ENCODE data around the gene SRP9. TPM values are rescaled to one million over a fixed set of nuclear protein-coding genes. Genes with fewer than 3 reads are reported as not detected.

Gene SRP9
- 213 TPM for polyA plus RNA-seq (2012; ENCODE audit: low read depth, missing spikeins)

GRCh38 chr1:225777583-225778336 lies at the start of gene SRP9:
Gene SRP9, plus strand, starts transcription at chr1:225777826. Its CDS starts 115 bp downstream, at chr1:225777941.
- FAIRE-seq = peak; percentile 100
- peak; percentile 84 for DNase-seq (ENCODE audit: insufficient read length, low spot score)
- TF ChIP-seq POLR2A (IDR thresholded peaks at IDR 0.05; ENCODE audit: low read depth, low read length) (peak; percentile 78), POU2F2 (IDR thresholded peaks at IDR 0.05; ENCODE audit: low read depth, low read length) (peak; percentile 62; the same call in 1 of the 2 replicates), TAF1 (IDR thresholded peaks at IDR 0.05; ENCODE audit: low read depth, low read length) (peak; percentile 72), PAX5 (IDR thresholded peaks at IDR 0.05; ENCODE audit: insufficient read depth, low read length, severe bottlenecking) (no peak), POLR2AphosphoS5 (IDR thresholded peaks at IDR 0.05; ENCODE audit: low read depth, low read length) (peak; percentile 75; the same call in 1 of the 2 replicates), SPI1 (IDR thresholded peaks at IDR 0.05; ENCODE audit: low read depth, low read length) (no peak)

- TF ChIP-seq PAX5 (IDR thresholded peaks at IDR 0.05; ENCODE audit: insufficient read depth, low read length, severe bottlenecking) = no peak
- no peak for TF ChIP-seq POU2F2 (IDR thresholded peaks at IDR 0.05; ENCODE audit: low read depth, low read length)
- TF ChIP-seq POLR2A (IDR thresholded peaks at IDR 0.05; ENCODE audit: low read depth, low read length) = no peak
- no peak for TF ChIP-seq TAF1 (IDR thresholded peaks at IDR 0.05; ENCODE audit: low read depth, low read length)
- no peak for TF ChIP-seq SPI1 (IDR thresholded peaks at IDR 0.05; ENCODE audit: low read depth, low read length)
- TF ChIP-seq POLR2AphosphoS5 (IDR thresholded peaks at IDR 0.05; ENCODE audit: low read depth, low read length) = no peak
- no peak for FAIRE-seq
- no peak for DNase-seq (ENCODE audit: insufficient read length, low spot score)
These were observed 46.1 kb upstream of the SRP9 start for GRCh38 chr1:225731491-225731890.

- no peak for TF ChIP-seq POU2F2 (IDR thresholded peaks at IDR 0.05; ENCODE audit: low read depth, low read length)
- no peak for TF ChIP-seq POLR2AphosphoS5 (IDR thresholded peaks at IDR 0.05; ENCODE audit: low read depth, low read length)
- no peak for TF ChIP-seq TAF1 (IDR thresholded peaks at IDR 0.05; ENCODE audit: low read depth, low read length)
- no peak for TF ChIP-seq POLR2A (IDR thresholded peaks at IDR 0.05; ENCODE audit: low read depth, low read length)
- TF ChIP-seq PAX5 (IDR thresholded peaks at IDR 0.05; ENCODE audit: insufficient read depth, low read length, severe bottlenecking) = no peak
- no peak for TF ChIP-seq SPI1 (IDR thresholded peaks at IDR 0.05; ENCODE audit: low read depth, low read length)
- no peak for DNase-seq (ENCODE audit: insufficient read length, low spot score)
- no peak for FAIRE-seq
These were observed 44.4 kb upstream of the SRP9 start for GRCh38 chr1:225733254-225733653.

GRCh38 chr1:225735252-225736149 lies 42.1 kb upstream of the SRP9 start:
- DNase-seq (ENCODE audit: insufficient read length, low spot score) (no peak), FAIRE-seq (no peak)
- TF ChIP-seq POLR2A (IDR thresholded peaks at IDR 0.05; ENCODE audit: low read depth, low read length) (no peak), POLR2AphosphoS5 (IDR thresholded peaks at IDR 0.05; ENCODE audit: low read depth, low read length) (no peak), TAF1 (IDR thresholded peaks at IDR 0.05; ENCODE audit: low read depth, low read length) (no peak), SPI1 (IDR thresholded peaks at IDR 0.05; ENCODE audit: low read depth, low read length) (no peak), PAX5 (IDR thresholded peaks at IDR 0.05; ENCODE audit: insufficient read depth, low read length, severe bottlenecking) (no peak), POU2F2 (IDR thresholded peaks at IDR 0.05; ENCODE audit: low read depth, low read length) (no peak)

GRCh38 chr1:225736437-225737098 lies 41.1 kb upstream of the SRP9 start:
- no peak for FAIRE-seq
- DNase-seq (ENCODE audit: insufficient read length, low spot score) = no peak
- TF ChIP-seq POLR2A (IDR thresholded peaks at IDR 0.05; ENCODE audit: low read depth, low read length) (no peak), PAX5 (IDR thresholded peaks at IDR 0.05; ENCODE audit: insufficient read depth, low read length, severe bottlenecking) (no peak), POU2F2 (IDR thresholded peaks at IDR 0.05; ENCODE audit: low read depth, low read length) (no peak), SPI1 (IDR thresholded peaks at IDR 0.05; ENCODE audit: low read depth, low read length) (no peak)

- no peak for TF ChIP-seq POLR2AphosphoS5 (IDR thresholded peaks at IDR 0.05; ENCODE audit: low read depth, low read length)
- TF ChIP-seq POU2F2 (IDR thresholded peaks at IDR 0.05; ENCODE audit: low read depth, low read length) = no peak
- TF ChIP-seq POLR2A (IDR thresholded peaks at IDR 0.05; ENCODE audit: low read depth, low read length) = no peak
- TF ChIP-seq TAF1 (IDR thresholded peaks at IDR 0.05; ENCODE audit: low read depth, low read length) = no peak
- no peak for TF ChIP-seq SPI1 (IDR thresholded peaks at IDR 0.05; ENCODE audit: low read depth, low read length)
- no peak for TF ChIP-seq PAX5 (IDR thresholded peaks at IDR 0.05; ENCODE audit: insufficient read depth, low read length, severe bottlenecking)
- FAIRE-seq = no peak
These were observed 40.5 kb upstream of the SRP9 start for GRCh38 chr1:225737161-225737560.

GRCh38 chr1:225737866-225738265 lies 39.8 kb upstream of the SRP9 start:
- TF ChIP-seq SPI1 (IDR thresholded peaks at IDR 0.05; ENCODE audit: low read depth, low read length) (no peak), POLR2A (IDR thresholded peaks at IDR 0.05; ENCODE audit: low read depth, low read length) (no peak), POU2F2 (IDR thresholded peaks at IDR 0.05; ENCODE audit: low read depth, low read length) (no peak), PAX5 (IDR thresholded peaks at IDR 0.05; ENCODE audit: insufficient read depth, low read length, severe bottlenecking) (no peak), POLR2AphosphoS5 (IDR thresholded peaks at IDR 0.05; ENCODE audit: low read depth, low read length) (no peak), TAF1 (IDR thresholded peaks at IDR 0.05; ENCODE audit: low read depth, low read length) (no peak)
- FAIRE-seq (no peak), DNase-seq (ENCODE audit: insufficient read length, low spot score) (no peak)

More at GRCh38 chr1:225737161-225737560, 40.5 kb upstream of the SRP9 start:
- DNase-seq (ENCODE audit: insufficient read length, low spot score) = no peak

- FAIRE-seq (no peak), DNase-seq (ENCODE audit: insufficient read length, low spot score) (no peak)
- TF ChIP-seq SPI1 (IDR thresholded peaks at IDR 0.05; ENCODE audit: low read depth, low read length) (no peak), TAF1 (IDR thresholded peaks at IDR 0.05; ENCODE audit: low read depth, low read length) (no peak), POLR2AphosphoS5 (IDR thresholded peaks at IDR 0.05; ENCODE audit: low read depth, low read length) (no peak)
These were observed 38.9 kb upstream of the SRP9 start for GRCh38 chr1:225738763-225739162.

Measured in GM12891 (cell line).